ENCODE measurements around the gene C4orf50.

The C4orf50 gene

GRCh38 chr4:5927116-5927515 lies 91.1 kb downstream of the C4orf50 start:
- Histone ChIP-seq H3K9ac (ENCODE audit: low read length) (no peak overlapping the region), H3K27me3 (ENCODE audit: control insufficient read depth, insufficient read depth, low read length) (peaks cover 6% of the 10 kb centered on the region), H3K9me3 (ENCODE audit: control insufficient read depth, low read length) (no peaks in the 10 kb centered on the region), H3K36me3 (ENCODE audit: control insufficient read depth, insufficient read depth, low read length) (no peaks in the 10 kb centered on the region), H3K4me3 (ENCODE audit: low read length) (no peak overlapping the region), H3K4me1 (ENCODE audit: control insufficient read depth, insufficient read depth, low read length) (no peaks in the 10 kb centered on the region)

- Histone ChIP-seq H3K4me1 (ENCODE audit: control insufficient read depth, insufficient read depth, low read length) (no peaks in the 10 kb centered on the region), H3K9ac (ENCODE audit: low read length) (no peak overlapping the region), H3K4me3 (ENCODE audit: low read length) (no peak overlapping the region), H3K27me3 (ENCODE audit: control insufficient read depth, insufficient read depth, low read length) (peaks cover 4% of the 10 kb centered on the region), H3K9me3 (ENCODE audit: control insufficient read depth, low read length) (no peaks in the 10 kb centered on the region), H3K36me3 (ENCODE audit: control insufficient read depth, insufficient read depth, low read length) (no peaks in the 10 kb centered on the region)
Observed at GRCh38 chr4:5926598-5926997, 91.6 kb downstream of the C4orf50 start.

GRCh38 chr4:5925419-5926200 lies 92.6 kb downstream of the C4orf50 start:
- no peaks in the 10 kb centered on the region for H3K27me3 ChIP-seq (ENCODE audit: control insufficient read depth, insufficient read depth, low read length)
- no peak overlapping the region for H3K4me3 ChIP-seq (ENCODE audit: low read length)
- H3K9me3 ChIP-seq (ENCODE audit: control insufficient read depth, low read length): no peaks in the 10 kb centered on the region
- no peaks in the 10 kb centered on the region for H3K4me1 ChIP-seq (ENCODE audit: control insufficient read depth, insufficient read depth, low read length)
- H3K36me3 ChIP-seq (ENCODE audit: control insufficient read depth, insufficient read depth, low read length): no peaks in the 10 kb centered on the region
- H3K9ac ChIP-seq (ENCODE audit: low read length): no peak overlapping the region

- no peak overlapping the region for H3K4me3 ChIP-seq (ENCODE audit: low read length)
- H3K9me3 ChIP-seq (ENCODE audit: control insufficient read depth, low read length): no peaks in the 10 kb centered on the region
- no peak overlapping the region for H3K9ac ChIP-seq (ENCODE audit: low read length)
- no peaks in the 10 kb centered on the region for H3K27me3 ChIP-seq (ENCODE audit: control insufficient read depth, insufficient read depth, low read length)
- no peaks in the 10 kb centered on the region for H3K36me3 ChIP-seq (ENCODE audit: control insufficient read depth, insufficient read depth, low read length)
- H3K4me1 ChIP-seq (ENCODE audit: control insufficient read depth, insufficient read depth, low read length): no peaks in the 10 kb centered on the region
Observed at GRCh38 chr4:5924461-5925125, 93.6 kb downstream of the C4orf50 start.

- no peaks in the 10 kb centered on the region for H3K9me3 ChIP-seq (ENCODE audit: control insufficient read depth, low read length)
- H3K4me3 ChIP-seq (ENCODE audit: low read length): no peak overlapping the region
- H3K4me1 ChIP-seq (ENCODE audit: control insufficient read depth, insufficient read depth, low read length): no peaks in the 10 kb centered on the region
- H3K9ac ChIP-seq (ENCODE audit: low read length): no peak overlapping the region
- H3K27me3 ChIP-seq (ENCODE audit: control insufficient read depth, insufficient read depth, low read length): peaks cover 7% of the 10 kb centered on the region
- no peaks in the 10 kb centered on the region for H3K36me3 ChIP-seq (ENCODE audit: control insufficient read depth, insufficient read depth, low read length)
Observed at GRCh38 chr4:5923376-5923775, 94.9 kb downstream of the C4orf50 start.

GRCh38 chr4:5922556-5922955 lies 95.7 kb downstream of the C4orf50 start:
- H3K27me3 ChIP-seq (ENCODE audit: control insufficient read depth, insufficient read depth, low read length): peaks cover 7% of the 10 kb centered on the region
- H3K4me3 ChIP-seq (ENCODE audit: low read length): no peak overlapping the region
- no peaks in the 10 kb centered on the region for H3K9me3 ChIP-seq (ENCODE audit: control insufficient read depth, low read length)
- H3K9ac ChIP-seq (ENCODE audit: low read length): no peak overlapping the region
- H3K4me1 ChIP-seq (ENCODE audit: control insufficient read depth, insufficient read depth, low read length): no peaks in the 10 kb centered on the region
- H3K36me3 ChIP-seq (ENCODE audit: control insufficient read depth, insufficient read depth, low read length): no peaks in the 10 kb centered on the region

- Histone ChIP-seq H3K36me3 (ENCODE audit: control insufficient read depth, insufficient read depth, low read length) (no peaks in the 10 kb centered on the region), H3K27me3 (ENCODE audit: control insufficient read depth, insufficient read depth, low read length) (peaks cover 7% of the 10 kb centered on the region), H3K9me3 (ENCODE audit: control insufficient read depth, low read length) (no peaks in the 10 kb centered on the region), H3K9ac (ENCODE audit: low read length) (no peak overlapping the region), H3K4me1 (ENCODE audit: control insufficient read depth, insufficient read depth, low read length) (no peaks in the 10 kb centered on the region), H3K4me3 (ENCODE audit: low read length) (no peak overlapping the region)
Observed at GRCh38 chr4:5921981-5922380, 96.2 kb downstream of the C4orf50 start.

- peaks cover 7% of the 10 kb centered on the region for H3K27me3 ChIP-seq (ENCODE audit: control insufficient read depth, insufficient read depth, low read length)
Observed at GRCh38 chr4:5921101-5921980, 96.9 kb downstream of the C4orf50 start.

GRCh38 chr4:5919571-5919970 lies 98.7 kb downstream of the C4orf50 start:
- no peaks in the 10 kb centered on the region for H3K36me3 ChIP-seq (ENCODE audit: control insufficient read depth, insufficient read depth, low read length)
- peaks cover 7% of the 10 kb centered on the region for H3K27me3 ChIP-seq (ENCODE audit: control insufficient read depth, insufficient read depth, low read length)
- H3K9me3 ChIP-seq (ENCODE audit: control insufficient read depth, low read length): no peaks in the 10 kb centered on the region

More at GRCh38 chr4:5921101-5921980, 96.9 kb downstream of the C4orf50 start:
- Histone ChIP-seq H3K36me3 (ENCODE audit: control insufficient read depth, insufficient read depth, low read length) (no peaks in the 10 kb centered on the region), H3K4me1 (ENCODE audit: control insufficient read depth, insufficient read depth, low read length) (no peaks in the 10 kb centered on the region), H3K4me3 (ENCODE audit: low read length) (no peak overlapping the region), H3K9ac (ENCODE audit: low read length) (no peak overlapping the region), H3K9me3 (ENCODE audit: control insufficient read depth, low read length) (no peaks in the 10 kb centered on the region)

GRCh38 chr4:5919044-5919443 lies 99.2 kb downstream of the C4orf50 start:
- H3K4me3 ChIP-seq (ENCODE audit: low read length): no peak overlapping the region
- H3K27me3 ChIP-seq (ENCODE audit: control insufficient read depth, insufficient read depth, low read length): peaks cover 7% of the 10 kb centered on the region
- H3K9ac ChIP-seq (ENCODE audit: low read length): no peak overlapping the region
- no peaks in the 10 kb centered on the region for H3K36me3 ChIP-seq (ENCODE audit: control insufficient read depth, insufficient read depth, low read length)
- H3K9me3 ChIP-seq (ENCODE audit: control insufficient read depth, low read length): no peaks in the 10 kb centered on the region
- no peaks in the 10 kb centered on the region for H3K4me1 ChIP-seq (ENCODE audit: control insufficient read depth, insufficient read depth, low read length)

More at GRCh38 chr4:5919571-5919970, 98.7 kb downstream of the C4orf50 start:
- Histone ChIP-seq H3K4me3 (ENCODE audit: low read length) (no peak overlapping the region), H3K9ac (ENCODE audit: low read length) (no peak overlapping the region), H3K4me1 (ENCODE audit: control insufficient read depth, insufficient read depth, low read length) (no peaks in the 10 kb centered on the region)

- H3K36me3 ChIP-seq (ENCODE audit: control insufficient read depth, insufficient read depth, low read length): no peaks in the 10 kb centered on the region
- no peak overlapping the region for H3K4me3 ChIP-seq (ENCODE audit: low read length)
- peaks cover 7% of the 10 kb centered on the region for H3K27me3 ChIP-seq (ENCODE audit: control insufficient read depth, insufficient read depth, low read length)
- H3K9ac ChIP-seq (ENCODE audit: low read length): no peak overlapping the region
- no peaks in the 10 kb centered on the region for H3K4me1 ChIP-seq (ENCODE audit: control insufficient read depth, insufficient read depth, low read length)
- H3K9me3 ChIP-seq (ENCODE audit: control insufficient read depth, low read length): no peaks in the 10 kb centered on the region
Observed at GRCh38 chr4:5918331-5918985, 99.8 kb downstream of the C4orf50 start.
